PC-9 (cell line): Measurements from ENCODE around the gene TRPM4.

Experiments used
- CTCF ChIP-seq: fragments of 200-600 bp; sonication (generic); conservative IDR thresholded peaks from 2 replicates; pipeline ENCODE4 v1.6.1; 2017; ENCODE audit warnings: mixed run types, antibody characterized with exemption, mild to moderate bottlenecking, moderate library complexity
- EZH2 ChIP-seq: fragments of 200-600 bp; sonication (generic); IDR thresholded peaks from 2 replicates; pipeline ENCODE4 v1.8.0; 2017; ENCODE audit warnings: antibody characterized with exemption, low read depth

- no peak for TF ChIP-seq CTCF
- no peak for TF ChIP-seq EZH2
These were observed 47.9 kb upstream of the TRPM4 start for GRCh38 chr19:49109569-49110233.
